Activated CD8-positive, alpha-beta memory T cell treated with anti-CD3 and anti-CD28 coated beads, Interleukin-2, amount 50 U/mL, for 48 hours (primary cell): Measurements from ENCODE around the gene CEP85L.

Experiments used
- DNase-seq: peaks from one replicate; pipeline ENCODE4 v3.0.0-alpha.2; 2020

Gene CEP85L

DNA sequence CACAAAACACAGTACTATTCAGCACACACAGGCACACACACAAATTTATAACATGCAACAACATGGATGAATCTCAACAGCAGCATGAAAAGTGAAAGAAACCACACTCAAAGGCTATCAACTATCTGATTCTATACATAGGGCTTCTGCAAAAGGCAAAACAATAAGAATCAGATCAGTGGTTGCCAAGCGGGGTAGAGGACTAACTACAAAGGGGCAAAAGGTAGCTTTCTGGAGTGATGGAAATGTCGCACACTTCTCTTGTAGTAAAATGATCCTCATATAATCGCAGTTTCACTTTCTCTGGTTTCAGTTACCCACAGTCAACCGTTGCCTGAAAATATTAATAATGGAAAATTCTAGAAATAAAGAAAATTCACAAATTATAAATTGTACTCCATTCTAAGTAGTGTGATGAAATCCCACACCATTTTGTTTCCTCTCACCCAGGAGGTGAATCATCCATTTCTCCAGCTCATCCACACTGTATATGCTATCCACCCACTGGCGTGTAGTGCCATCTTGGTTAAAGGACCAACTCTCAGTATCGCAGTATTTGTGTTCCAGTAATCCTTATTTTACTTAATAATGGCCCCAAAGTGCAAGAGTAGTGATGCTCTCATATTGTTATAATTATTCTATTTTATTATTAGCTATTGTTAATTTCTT lies 116.1 kb downstream of the CEP85L start:
- no peak for DNase-seq

- no peak for DNase-seq
Observed at GRCh38 chr6:118530942-118531341, 120.4 kb downstream of the CEP85L start.

- DNase-seq: no peak
Observed at GRCh38 chr6:118529756-118530155, 121.6 kb downstream of the CEP85L start.

- no peak for DNase-seq
Observed at GRCh38 chr6:118528129-118528528, 123.3 kb downstream of the CEP85L start.

- no peak for DNase-seq
Observed at GRCh38 chr6:118525913-118526780, 125.2 kb downstream of the CEP85L start.

DNA sequence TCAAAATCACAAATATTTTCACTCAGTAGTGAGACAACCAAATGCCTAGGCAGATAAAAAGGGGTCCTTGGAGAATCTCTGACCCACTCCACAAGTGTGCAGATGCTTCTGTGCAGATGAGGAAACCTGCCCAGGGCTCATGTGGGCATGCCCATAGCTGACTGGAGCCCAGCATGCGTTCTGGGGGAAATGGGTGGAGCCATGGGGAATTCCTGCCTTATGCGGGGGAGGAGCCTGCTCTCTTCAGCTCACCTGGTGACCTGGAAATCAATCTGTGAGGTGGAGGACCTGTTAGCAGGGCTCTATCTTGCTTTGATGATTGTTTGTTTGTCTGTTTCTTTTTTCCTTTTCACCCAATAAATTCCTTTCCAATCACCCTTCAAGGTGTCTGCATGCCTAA lies 126.7 kb downstream of the CEP85L start:
- DNase-seq: no peak

- DNase-seq: no peak
Observed at GRCh38 chr6:118523216-118523615, 128.2 kb downstream of the CEP85L start.

DNA sequence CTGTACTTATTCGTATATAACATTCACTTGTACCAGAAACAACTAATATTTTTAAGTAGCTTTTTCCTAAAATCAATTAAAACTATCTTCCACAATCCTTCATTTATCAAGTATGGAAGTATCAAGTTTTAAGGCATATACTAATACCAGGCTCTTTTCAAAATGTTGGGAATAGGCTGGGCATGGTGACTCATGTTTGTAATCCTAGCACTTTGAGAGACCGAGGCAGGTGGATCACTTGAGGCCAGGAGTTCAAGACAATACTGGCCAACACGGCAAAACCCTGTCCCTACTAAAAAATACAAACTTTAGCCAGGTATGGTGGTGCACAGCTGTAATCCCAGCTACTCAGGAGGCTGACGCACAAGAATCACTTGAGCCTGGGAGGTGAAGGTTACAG lies 129.0 kb downstream of the CEP85L start:
- no peak for DNase-seq

GRCh38 chr6:118514689-118515088 lies 136.7 kb downstream of the CEP85L start:
- DNase-seq: no peak

DNA sequence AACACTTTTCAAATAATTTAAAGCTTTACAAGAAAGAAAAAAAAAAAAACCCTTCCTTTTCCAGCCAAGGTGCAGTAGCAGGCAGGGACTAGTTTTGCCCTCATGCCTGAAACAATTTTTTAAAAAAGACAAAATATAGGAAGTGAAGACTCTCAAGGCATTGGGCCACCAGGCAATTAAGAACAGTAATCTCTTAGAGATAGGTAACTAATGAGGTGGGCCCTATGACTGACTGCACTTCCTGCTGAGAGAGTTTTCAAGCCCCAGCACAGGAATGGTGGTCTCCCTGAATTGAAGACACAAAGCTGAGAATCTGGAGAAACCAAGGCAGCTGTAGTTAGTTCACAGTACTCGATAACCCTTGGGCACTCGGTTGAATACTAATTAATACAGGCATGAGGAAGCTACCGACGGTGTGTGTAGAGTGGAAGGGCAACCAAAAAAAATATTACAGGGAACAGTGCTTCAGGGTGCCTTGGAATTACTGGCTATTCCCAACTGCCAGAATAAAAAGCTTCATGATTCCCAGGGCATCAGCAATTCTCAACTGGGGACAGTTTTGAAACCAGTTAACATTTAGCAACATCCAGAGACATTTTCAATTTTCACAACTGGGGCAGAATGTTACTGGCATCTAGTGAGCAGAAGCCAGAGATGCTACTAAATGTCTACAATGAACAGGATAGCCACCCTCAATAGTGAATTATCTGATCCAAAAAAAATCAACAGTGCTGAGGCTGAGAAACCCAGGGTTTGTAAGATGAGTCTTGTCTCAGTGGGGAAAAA lies 139.3 kb downstream of the CEP85L start:
- DNase-seq: no peak

DNA sequence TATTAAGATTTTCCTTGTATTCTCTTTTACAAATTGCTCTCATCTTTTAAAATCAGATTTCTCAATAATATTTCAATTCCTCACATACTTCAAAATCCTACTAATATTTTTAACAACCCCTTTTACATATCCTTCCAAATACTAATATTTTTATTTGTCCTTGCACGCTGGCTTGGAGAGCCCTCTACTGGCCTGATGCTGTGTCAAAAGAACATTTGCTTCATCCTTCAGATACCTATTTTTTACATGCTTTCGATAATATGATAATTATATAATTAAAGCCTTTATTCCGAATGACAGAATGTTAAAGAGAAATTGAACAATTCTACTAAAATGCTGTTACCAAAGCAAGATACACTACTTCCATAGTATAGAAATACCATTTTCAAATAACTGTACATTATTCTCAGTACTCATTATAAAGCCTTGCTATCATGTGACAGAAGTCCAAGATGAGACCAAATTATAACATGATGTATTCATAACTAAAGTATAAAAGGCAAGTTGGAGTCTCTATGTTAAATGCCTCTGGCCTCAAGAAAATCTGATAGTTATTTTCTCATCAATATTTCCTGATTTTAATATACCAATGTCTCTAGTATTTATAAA lies 142.3 kb downstream of the CEP85L start:
- no peak for DNase-seq

- no peak for DNase-seq
Observed at GRCh38 chr6:118507636-118508035, 143.8 kb downstream of the CEP85L start.

GRCh38 chr6:118506071-118506638 lies 145.2 kb downstream of the CEP85L start:
- no peak for DNase-seq

- no peak for DNase-seq
Observed at GRCh38 chr6:118505656-118506055, 145.7 kb downstream of the CEP85L start.

- no peak for DNase-seq
Observed at GRCh38 chr6:118504611-118505010, 146.8 kb downstream of the CEP85L start.

- DNase-seq: no peak
Observed at GRCh38 chr6:118502169-118502568, 149.2 kb downstream of the CEP85L start.

GRCh38 chr6:118501765-118502164 lies 149.6 kb downstream of the CEP85L start:
- no peak for DNase-seq

GRCh38 chr6:118501099-118501498 lies 150.3 kb downstream of the CEP85L start:
- DNase-seq: no peak

DNA sequence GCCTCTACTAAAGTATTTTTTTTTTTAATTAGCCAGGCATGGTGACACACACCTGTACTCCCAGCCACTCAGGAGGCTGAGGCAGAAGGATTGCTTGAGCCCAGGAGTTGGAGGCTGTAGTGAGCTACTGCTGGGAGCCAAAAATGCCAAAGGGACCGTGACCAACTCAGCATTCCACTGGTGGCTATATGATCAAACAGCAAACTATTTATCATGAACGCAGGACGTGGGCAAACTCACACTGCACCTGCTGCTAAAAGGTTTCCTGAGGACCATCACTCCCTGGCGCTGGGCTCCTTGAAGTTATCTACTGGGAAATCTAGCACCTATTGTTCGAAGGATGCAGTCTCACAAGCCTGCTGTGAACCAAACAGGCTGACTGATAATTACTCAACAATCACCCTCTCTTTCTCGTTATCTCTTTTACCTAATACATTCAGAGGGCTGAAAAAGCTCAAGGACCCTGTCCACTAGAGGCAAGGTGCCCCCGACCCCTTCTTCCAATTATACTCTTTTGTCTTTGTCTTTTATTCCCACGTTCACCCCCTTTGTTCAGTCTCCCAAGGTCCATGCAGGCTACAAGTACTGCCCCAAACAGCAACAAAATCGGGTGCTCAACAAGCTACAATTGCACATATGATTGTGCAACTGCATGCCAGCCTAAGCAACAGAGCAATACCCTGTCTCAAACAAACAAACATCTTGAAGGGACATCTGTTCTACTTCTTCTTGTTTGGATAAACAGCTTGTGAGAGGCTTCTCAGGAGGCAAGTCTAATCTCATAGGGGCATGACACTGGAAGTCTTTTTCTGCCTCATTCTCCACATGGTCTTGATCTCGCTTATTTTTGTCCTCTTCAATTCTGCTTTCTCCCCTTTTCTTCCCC lies 151.0 kb downstream of the CEP85L start:
- DNase-seq: no peak

- DNase-seq: no peak
Observed at GRCh38 chr6:118495485-118496280, 155.7 kb downstream of the CEP85L start.

DNA sequence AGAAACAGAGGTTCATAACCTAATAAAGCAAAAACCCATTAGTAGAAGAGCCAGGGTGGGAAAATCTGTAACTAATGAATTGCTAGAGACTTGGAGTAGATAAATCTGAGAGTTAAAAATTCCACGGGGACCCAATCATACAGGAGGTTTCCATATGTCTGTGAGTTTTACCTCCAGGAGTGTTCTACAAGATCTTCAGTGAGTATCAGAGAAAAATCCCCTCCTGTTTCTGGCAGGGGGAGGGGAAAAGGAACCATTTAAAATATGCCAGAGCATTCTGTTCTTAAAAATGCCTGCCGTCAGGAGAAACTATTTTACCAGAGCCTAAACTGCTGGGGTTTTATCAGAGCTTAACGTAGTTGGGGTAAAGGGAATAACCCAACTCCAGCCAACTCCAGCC lies 157.3 kb downstream of the CEP85L start:
- DNase-seq: no peak
